SK-N-MC (cell line): ENCODE results near the gene DDX47.

Source experiments
- EZH2 ChIP-seq: fragments of 200-600 bp; sonication (generic); IDR thresholded peaks from one replicate; pipeline ENCODE4 v1.6.1; 2017; ENCODE audit warnings: antibody characterized with exemption
- POLR2AphosphoS5 ChIP-seq: IDR thresholded peaks from 2 replicates; pipeline ENCODE4 v1.6.1; 2012; ENCODE audit warnings: mild to moderate bottlenecking, low read depth, low read length, borderline replicate concordance

DNA sequence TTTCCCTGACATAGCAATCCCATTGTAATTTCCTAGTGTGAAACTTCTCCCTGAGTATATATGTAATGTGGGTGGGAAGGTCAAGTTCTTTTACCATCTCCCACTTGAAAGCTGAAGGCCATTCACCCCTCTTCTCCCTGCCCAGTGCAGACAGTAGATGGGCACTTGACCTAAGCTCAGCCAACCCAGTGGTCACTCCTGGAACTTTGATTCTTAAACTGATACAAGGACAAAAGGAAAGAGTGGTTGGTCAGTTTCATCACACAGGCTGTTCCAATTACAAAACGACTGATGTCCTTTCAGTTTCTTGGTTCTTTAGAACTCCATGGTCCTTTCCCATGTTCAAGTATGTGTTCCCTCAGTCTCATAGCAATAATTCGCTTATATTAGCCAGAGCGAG, 36.1 kb upstream of the DDX47 start:
- TF ChIP-seq POLR2AphosphoS5 (no peak), EZH2 (no peak)
